GM23248 (cell line): ENCODE results near the gene ATP13A4. TPM values are rescaled to one million over a fixed set of nuclear protein-coding genes. Genes with fewer than 3 reads are reported as not detected.

Source experiments
- DNase-seq: peaks from one replicate; pipeline ENCODE4 v3.0.0-alpha.2; 2015
- H2AFZ ChIP-seq: fragments of 200-600 bp; sonication (generic); 2 replicates; pipeline ENCODE4 v1.6.1; 2016; ENCODE audit warnings: antibody characterized with exemption
- H3F3A ChIP-seq: fragments of 200-600 bp; sonication (generic); 2 replicates; pipeline ENCODE4 v1.6.1; 2016; ENCODE audit warnings: mild to moderate bottlenecking, antibody characterized with exemption, mixed run types; ENCODE audit not compliant: insufficient read depth
- H3K27ac ChIP-seq: fragments of 200-600 bp; sonication (generic); 2 replicates; pipeline ENCODE4 v1.5.1; 2016; ENCODE audit warnings: mild to moderate bottlenecking
- H3K27me3 ChIP-seq: fragments of 200-600 bp; sonication (generic); replicated peaks from 2 replicates; pipeline ENCODE4 v1.6.1; 2016; ENCODE audit warnings: mild to moderate bottlenecking; ENCODE audit not compliant: insufficient read depth
- H3K36me3 ChIP-seq: fragments of 200-600 bp; sonication (generic); 2 replicates; pipeline ENCODE4 v1.6.1; 2016; ENCODE audit warnings: low read depth, mild to moderate bottlenecking
- H3K4me1 ChIP-seq: fragments of 200-600 bp; sonication (generic); 2 replicates; pipeline ENCODE4 v1.6.1; 2016; ENCODE audit warnings: mild to moderate bottlenecking; ENCODE audit not compliant: insufficient read depth
- H3K4me2 ChIP-seq: fragments of 200-600 bp; sonication (generic); one replicate; pipeline ENCODE4 v1.6.1; 2016; ENCODE audit warnings: mild to moderate bottlenecking; ENCODE audit not compliant: unreplicated experiment
- H3K4me3 ChIP-seq: fragments of 200-600 bp; sonication (generic); 2 replicates; pipeline ENCODE4 v1.5.1; 2016; ENCODE audit warnings: mild to moderate bottlenecking
- H3K79me2 ChIP-seq: fragments of 200-600 bp; sonication (generic); 2 replicates; pipeline ENCODE4 v1.6.1; 2016; ENCODE audit warnings: mild to moderate bottlenecking; ENCODE audit not compliant: insufficient read depth
- H3K9ac ChIP-seq: fragments of 200-600 bp; sonication (generic); 2 replicates; pipeline ENCODE4 v1.6.1; 2016; ENCODE audit warnings: mild to moderate bottlenecking
- H3K9me2 ChIP-seq: fragments of 200-600 bp; sonication (generic); 2 replicates; pipeline ENCODE4 v1.6.1; 2016; ENCODE audit warnings: mixed run types, mild to moderate bottlenecking, moderate library complexity; ENCODE audit not compliant: insufficient read depth
- H3K9me3 ChIP-seq: fragments of 200-600 bp; sonication (generic); one replicate; pipeline ENCODE4 v1.6.1; 2017; ENCODE audit warnings: low read depth
- H4K20me1 ChIP-seq: fragments of 200-600 bp; sonication (generic); 2 replicates; pipeline ENCODE4 v1.6.0; 2016; ENCODE audit not compliant: insufficient read depth
- EZH2 ChIP-seq: fragments of 200-600 bp; sonication (generic); IDR thresholded peaks from 2 replicates; pipeline ENCODE4 v1.6.1; 2018; ENCODE audit warnings: antibody characterized with exemption, mild to moderate bottlenecking; ENCODE audit not compliant: insufficient read depth, poor library complexity, severe bottlenecking
- EZH2phosphoT487 ChIP-seq: fragments of 200-600 bp; sonication (generic); IDR thresholded peaks from 2 replicates; pipeline ENCODE4 v1.6.1; 2018; ENCODE audit warnings: antibody characterized with exemption, moderate library complexity, mild to moderate bottlenecking, low read depth; ENCODE audit not compliant: insufficient read depth
- WGBS, 2 experiments: methylation state at CpG; one replicate each; pipeline ENCODE4 v1.1.6; 2015 to 2017; ENCODE audit warnings: low lambda C conversion rate in 2 of 2, low coverage in 1 of 2; ENCODE audit errors: missing lambda C conversion rate in 2 of 2; 5-methylcytosine and 5-hydroxymethylcytosine counted together
- in situ Hi-C: fragments of 300-500 bp; cut with MboI; formaldehyde crosslinking; loops from 2 replicates; pipeline ENCODE4 v1.15.0; 2020
- polyA plus RNA-seq: library from polyadenylated mRNA; unstranded; fragments of >200 nt; fragmentation: Nextera tagmentation; extraction: Ambion mirVana; gene quantifications from 2 replicates; pipeline ENCODE4 v1.2.1, GENCODE V29; 2016
- total RNA-seq: library from RNA; depleted of rRNA; stranded (reverse); fragments of >200 nt; shearing (Covaris generic); gene quantifications from 2 replicates; pipeline ENCODE4 v1.2.3, GENCODE V29; 2014

The ATP13A4 gene
- total and polyA plus RNA-seq, 2 experiments from 2014 or later = not detected

- H3K9ac ChIP-seq = no peak overlapping the region
- H3K4me2 ChIP-seq = no peak overlapping the region
- H3K27me3 ChIP-seq = peaks cover 2% of the 10 kb centered on the region; the same call in 1 of the 2 replicates
- no peak overlapping the region for H3K27ac ChIP-seq
- TF ChIP-seq EZH2 = no peak
- no peak for TF ChIP-seq EZH2phosphoT487
- DNase-seq = no peak
- H3K9me3 ChIP-seq = no peaks in the 10 kb centered on the region
- in situ Hi-C loops = loop anchor here (10.0 to 25.0 kb wide), 2 partner anchors 751 to 999 kb away; no protein-coding TSS in a partner anchor
- H3K4me3 ChIP-seq = no peak overlapping the region
- H3K9me2 ChIP-seq = no peaks in the 10 kb centered on the region
- H2AFZ ChIP-seq = no peak overlapping the region
- WGBS, 2 experiments = 59 to 72% methylated on average over 3 of the region's 3 CpGs
- H3F3A ChIP-seq = no peaks in the 10 kb centered on the region
- H4K20me1 ChIP-seq = no peaks in the 10 kb centered on the region
- no peaks in the 10 kb centered on the region for H3K36me3 ChIP-seq
- H3K4me1 ChIP-seq = no peaks in the 10 kb centered on the region
- H3K79me2 ChIP-seq = no peaks in the 10 kb centered on the region
These were observed 8.7 kb upstream of the ATP13A4 start for GRCh38 chr3:193563426-193563825.

- WGBS, 2 experiments = 39 to 46% methylated on average over 4 of the region's 4 CpGs
These were observed 6.2 kb upstream of the ATP13A4 start for GRCh38 chr3:193560870-193561269.

GRCh38 chr3:193560091-193560490, 5.4 kb upstream of the ATP13A4 start:
- in situ Hi-C loops = loop anchor here (10.0 to 25.0 kb wide), 2 partner anchors 748 to 995 kb away; no protein-coding TSS in a partner anchor
- no peak overlapping the region for H3K27ac ChIP-seq
- H3K27me3 ChIP-seq = no peaks in the 10 kb centered on the region; the same call in 1 of the 2 replicates
- H2AFZ ChIP-seq = no peak overlapping the region
- H3K4me2 ChIP-seq = no peak overlapping the region
- DNase-seq = no peak
- H4K20me1 ChIP-seq = no peaks in the 10 kb centered on the region
- no peaks in the 10 kb centered on the region for H3K4me1 ChIP-seq
- no peaks in the 10 kb centered on the region for H3F3A ChIP-seq
- 57 to 63% methylated on average over 4 of the region's 4 CpGs for WGBS, 2 experiments
- H3K9me3 ChIP-seq = no peaks in the 10 kb centered on the region
- H3K4me3 ChIP-seq = no peak overlapping the region
- H3K36me3 ChIP-seq = no peaks in the 10 kb centered on the region
- TF ChIP-seq EZH2 = no peak
- TF ChIP-seq EZH2phosphoT487 = no peak
- no peaks in the 10 kb centered on the region for H3K9me2 ChIP-seq
- no peaks in the 10 kb centered on the region for H3K79me2 ChIP-seq
- no peak overlapping the region for H3K9ac ChIP-seq

More at GRCh38 chr3:193560870-193561269, 6.2 kb upstream of the ATP13A4 start:
- no peak overlapping the region for H3K9ac ChIP-seq
- no peak overlapping the region for H3K4me2 ChIP-seq
- H2AFZ ChIP-seq = no peak overlapping the region
- in situ Hi-C loops = loop anchor here (10.0 to 25.0 kb wide), 2 partner anchors 749 to 996 kb away; no protein-coding TSS in a partner anchor
- no peaks in the 10 kb centered on the region; the same call in 1 of the 2 replicates for H3K27me3 ChIP-seq
- no peak overlapping the region for H3K4me3 ChIP-seq
- no peaks in the 10 kb centered on the region for H3K36me3 ChIP-seq
- H4K20me1 ChIP-seq = no peaks in the 10 kb centered on the region
- H3F3A ChIP-seq = no peaks in the 10 kb centered on the region
- TF ChIP-seq EZH2 (no peak), EZH2phosphoT487 (no peak)
- DNase-seq = no peak
- H3K27ac ChIP-seq = no peak overlapping the region
- no peaks in the 10 kb centered on the region for H3K4me1 ChIP-seq
- no peaks in the 10 kb centered on the region for H3K9me2 ChIP-seq
- no peaks in the 10 kb centered on the region for H3K79me2 ChIP-seq
- no peaks in the 10 kb centered on the region for H3K9me3 ChIP-seq

- Histone ChIP-seq H3K36me3 (no peaks in the 10 kb centered on the region), H3K4me2 (no peak overlapping the region), H4K20me1 (no peaks in the 10 kb centered on the region), H3F3A (no peaks in the 10 kb centered on the region), H3K9ac (no peak overlapping the region), H3K4me1 (no peaks in the 10 kb centered on the region), H2AFZ (no peak overlapping the region), H3K4me3 (no peak overlapping the region), H3K9me2 (no peaks in the 10 kb centered on the region), H3K79me2 (no peaks in the 10 kb centered on the region), H3K27ac (no peak overlapping the region), H3K9me3 (no peaks in the 10 kb centered on the region), H3K27me3 (no peaks in the 10 kb centered on the region; the same call in 1 of the 2 replicates)
- in situ Hi-C loops = loop anchor here (25.0 kb wide), 1 partner anchor 747 kb away; no protein-coding TSS in a partner anchor
- DNase-seq = no peak
- TF ChIP-seq EZH2phosphoT487 (no peak), EZH2 (no peak)
These were observed 4.4 kb upstream of the ATP13A4 start for GRCh38 chr3:193559100-193559499.
